T-helper 9 cell (primary cell): ENCODE measurements around the gene ITIH5.
A peak's percentile ranks its signal among the peaks of the same experiment; 100 is the strongest.
"Not testable (repeated sequence)": the region's sequence is repeated elsewhere in the genome, so short reads cannot be mapped to it uniquely, and the experiment has no call there.

Experiments
- DNase-seq: peaks from one replicate; pipeline ENCODE4 v3.0.0-alpha.2; 2020

The ITIH5 gene

GRCh38 chr10:7687228-7687907, 20.6 kb upstream of the ITIH5 start:
- DNase-seq = peak; percentile 39

GRCh38 chr10:7686351-7687171, 19.8 kb upstream of the ITIH5 start:
- DNase-seq = no peak

GRCh38 chr10:7680078-7680477, 13.3 kb upstream of the ITIH5 start:
- DNase-seq = not testable (repeated sequence)

- DNase-seq = no peak
These were observed 12.5 kb upstream of the ITIH5 start for GRCh38 chr10:7679256-7679655.

- no peak for DNase-seq
These were observed 5.8 kb upstream of the ITIH5 start for GRCh38 chr10:7672341-7673134.

GRCh38 chr10:7670157-7670556, 3.4 kb upstream of the ITIH5 start:
- DNase-seq = no peak

GRCh38 chr10:7667262-7668141, 736 bp upstream of the ITIH5 start:
- DNase-seq = no peak

- DNase-seq = no peak
These were observed 999 bp downstream of the ITIH5 start for GRCh38 chr10:7665767-7666166.

- no peak for DNase-seq
These were observed 2.1 kb downstream of the ITIH5 start for GRCh38 chr10:7664707-7665106.

- DNase-seq = no peak
These were observed 4.2 kb downstream of the ITIH5 start for GRCh38 chr10:7662522-7662921.

GRCh38 chr10:7659560-7659959, 7.2 kb downstream of the ITIH5 start:
- no peak for DNase-seq

- no peak for DNase-seq
These were observed 9.2 kb downstream of the ITIH5 start for GRCh38 chr10:7657552-7657951.

GRCh38 chr10:7657079-7657478, 9.7 kb downstream of the ITIH5 start:
- not testable (repeated sequence) for DNase-seq

- DNase-seq = no peak
These were observed 14.8 kb downstream of the ITIH5 start for GRCh38 chr10:7651853-7652470.

- DNase-seq = no peak
These were observed 17.0 kb downstream of the ITIH5 start for GRCh38 chr10:7649673-7650300.

- DNase-seq = no peak
These were observed 19.6 kb downstream of the ITIH5 start for GRCh38 chr10:7647062-7647664.

- no peak for DNase-seq
These were observed 24.2 kb downstream of the ITIH5 start for GRCh38 chr10:7642491-7643011.

GRCh38 chr10:7635408-7636125, 31.2 kb downstream of the ITIH5 start:
- DNase-seq = no peak

- no peak for DNase-seq
These were observed 32.4 kb downstream of the ITIH5 start for GRCh38 chr10:7634142-7634894.
